ENCODE measurements around the gene APOL4. TPM values are rescaled to one million over a fixed set of nuclear protein-coding genes. Genes with fewer than 3 reads are reported as not detected.

APOL4 gene
- total and polyA plus RNA-seq, 2 donors (not counting 1 experiment from before 2014, with no cell fraction given), result 0.03 TPM; not detected in 1

DNA sequence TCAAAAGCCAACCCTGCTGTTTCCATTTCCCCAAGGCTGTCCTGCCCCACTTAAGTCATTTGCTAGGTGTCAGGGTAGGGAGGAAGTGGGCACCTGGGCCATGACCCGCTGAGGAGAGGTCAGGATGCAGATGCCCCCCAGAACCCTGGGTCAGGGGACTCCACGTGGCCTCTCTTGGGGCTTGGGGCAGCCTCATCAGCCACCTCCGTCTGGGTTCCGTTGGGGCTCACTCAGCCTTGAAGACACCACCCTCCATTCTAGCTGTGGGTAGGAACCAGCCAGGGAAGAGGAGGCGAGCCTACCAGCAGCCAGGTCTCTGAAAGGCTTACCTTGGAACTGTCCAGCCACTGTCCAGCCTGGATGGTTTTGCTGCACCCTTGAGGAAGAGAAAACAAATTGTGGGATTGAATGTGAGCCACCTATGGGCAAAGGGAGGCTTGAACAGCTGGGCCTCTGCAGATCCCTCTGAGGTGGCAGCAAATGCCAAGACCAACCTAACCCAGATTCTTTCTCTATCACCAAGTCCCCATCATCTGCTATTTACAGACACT is 2.5 kb downstream of the APOL4 start:
- DNase-seq (no peak), ATAC-seq (ENCODE audit: low read depth) (no peak)
- H3K9me3 Mint-ChIP-seq (ENCODE audit: insufficient read depth), result no peaks in the 10 kb centered on the region
- H3K27ac Mint-ChIP-seq, result no peak overlapping the region
- H3K27me3 ChIP-seq (replicated peaks in 1 of 4; ENCODE audit: control extremely low read depth in 1 of 4, control insufficient read depth in 3 of 4, insufficient read depth in 4 of 4, low read length in 3 of 4), result peaks cover 0 to 10% (median 0%) of the 10 kb centered on the region in 4 experiments
- intact Hi-C loops (cut with micrococcal nuclease), result no loop called here
- H3K79me2 ChIP-seq (ENCODE audit: control insufficient read depth, insufficient read depth, low read length), result no peaks in the 10 kb centered on the region
- no peak overlapping the region for H3K27ac ChIP-seq (ENCODE audit: low read length in 2 of 2)
- peaks cover 7 to 17% of the 10 kb centered on the region in 2 donors for H3K4me1 ChIP-seq (ENCODE audit: control insufficient read depth in 2 of 2, insufficient read depth in 2 of 2, low read length in 2 of 2)
- peaks cover 25% of the 10 kb centered on the region for H3K4me1 Mint-ChIP-seq
- no peaks in the 10 kb centered on the region for H3K36me3 ChIP-seq (replicated peaks in 1 of 2; ENCODE audit: control extremely low read depth in 1 of 2, control insufficient read depth in 1 of 2, extremely low read depth in 1 of 2, insufficient read depth in 2 of 2, low read length in 1 of 2)
- no peak overlapping the region for H3K9ac ChIP-seq (ENCODE audit: low read length)
- ChIA-PET POLR2A (no interaction called here), CTCF (interaction anchor here (1.1 kb wide), 1 partner anchor 287 kb away, joined by 3 read pairs; no protein-coding TSS in a partner anchor)
- TF ChIP-seq, protein P1, sequence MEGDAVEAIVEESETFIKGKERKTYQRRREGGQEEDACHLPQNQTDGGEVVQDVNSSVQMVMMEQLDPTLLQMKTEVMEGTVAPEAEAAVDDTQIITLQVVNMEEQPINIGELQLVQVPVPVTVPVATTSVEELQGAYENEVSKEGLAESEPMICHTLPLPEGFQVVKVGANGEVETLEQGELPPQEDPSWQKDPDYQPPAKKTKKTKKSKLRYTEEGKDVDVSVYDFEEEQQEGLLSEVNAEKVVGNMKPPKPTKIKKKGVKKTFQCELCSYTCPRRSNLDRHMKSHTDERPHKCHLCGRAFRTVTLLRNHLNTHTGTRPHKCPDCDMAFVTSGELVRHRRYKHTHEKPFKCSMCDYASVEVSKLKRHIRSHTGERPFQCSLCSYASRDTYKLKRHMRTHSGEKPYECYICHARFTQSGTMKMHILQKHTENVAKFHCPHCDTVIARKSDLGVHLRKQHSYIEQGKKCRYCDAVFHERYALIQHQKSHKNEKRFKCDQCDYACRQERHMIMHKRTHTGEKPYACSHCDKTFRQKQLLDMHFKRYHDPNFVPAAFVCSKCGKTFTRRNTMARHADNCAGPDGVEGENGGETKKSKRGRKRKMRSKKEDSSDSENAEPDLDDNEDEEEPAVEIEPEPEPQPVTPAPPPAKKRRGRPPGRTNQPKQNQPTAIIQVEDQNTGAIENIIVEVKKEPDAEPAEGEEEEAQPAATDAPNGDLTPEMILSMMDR (IDR thresholded peaks at IDR 0.05), result no peak
- no peak for TF ChIP-seq EZH2 (IDR thresholded peaks at IDR 0.05; ENCODE audit: borderline replicate concordance, insufficient read depth, low read depth, low read length, poor library complexity, severe bottlenecking)
- no peak overlapping the region for H2AFZ ChIP-seq (ENCODE audit: insufficient read depth, low read depth, low read length, poor library complexity, severe bottlenecking)
- no peak overlapping the region for H3K4me2 ChIP-seq (replicated peaks; ENCODE audit: low read depth, low read length, poor library complexity, severe bottlenecking)
- H3K27me3 Mint-ChIP-seq, result peaks cover 31% of the 10 kb centered on the region
- H3K4me3 ChIP-seq (ENCODE audit: control extremely low read depth in 1 of 5, extremely low read depth in 1 of 5, insufficient read depth in 1 of 5, low read depth in 2 of 5, low read length in 4 of 5), result no peak overlapping the region
- 32% methylated on average over 5 of the region's 5 CpGs for WGBS (ENCODE audit: insufficient coverage)
- no peak overlapping the region for H3K4me3 Mint-ChIP-seq
- no peaks in the 10 kb centered on the region for H4K20me1 ChIP-seq (ENCODE audit: control insufficient read depth, insufficient read depth, low read length, poor library complexity, severe bottlenecking)
- no peaks in the 10 kb centered on the region for H3K9me3 ChIP-seq (ENCODE audit: control extremely low read depth in 1 of 3, control insufficient read depth in 2 of 3, insufficient read depth in 1 of 3, low read length in 2 of 3)

DNA sequence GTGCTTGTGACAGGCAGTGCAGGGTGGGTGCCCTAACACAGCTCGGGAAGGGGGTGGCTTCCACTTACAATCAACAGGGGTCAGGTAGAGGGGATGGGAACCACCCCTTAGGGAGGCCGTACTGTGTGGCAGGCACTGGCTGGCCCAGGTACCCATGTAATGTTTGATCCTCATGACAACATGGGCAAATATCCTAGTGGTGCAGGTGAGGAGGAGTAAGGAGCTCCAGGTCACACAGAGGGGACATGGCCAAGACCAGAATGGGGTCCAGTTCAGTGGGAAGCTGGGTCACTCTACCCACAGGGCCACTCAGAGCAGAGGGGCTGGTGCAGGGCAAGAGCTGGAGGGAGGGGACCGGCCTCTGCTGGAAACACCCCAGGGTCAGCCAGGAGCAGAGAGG is 3.1 kb downstream of the APOL4 start:
- 80% methylated on average over 1 of the region's 3 CpGs for WGBS (ENCODE audit: insufficient coverage)
- Mint-ChIP-seq H3K27me3 (peaks cover 31% of the 10 kb centered on the region), H3K4me3 (no peak overlapping the region), H3K27ac (no peak overlapping the region), H3K4me1 (peaks cover 22% of the 10 kb centered on the region), H3K9me3 (ENCODE audit: insufficient read depth) (no peaks in the 10 kb centered on the region)
- Histone ChIP-seq H3K9ac (ENCODE audit: low read length) (no peak overlapping the region), H3K27me3 (replicated peaks in 1 of 4; ENCODE audit: control extremely low read depth in 1 of 4, control insufficient read depth in 3 of 4, insufficient read depth in 4 of 4, low read length in 3 of 4) (peaks cover 0 to 10% (median 0%) of the 10 kb centered on the region in 4 experiments), H3K9me3 (ENCODE audit: control extremely low read depth in 1 of 3, control insufficient read depth in 2 of 3, insufficient read depth in 1 of 3, low read length in 2 of 3) (no peaks in the 10 kb centered on the region), H3K36me3 (replicated peaks in 1 of 2; ENCODE audit: control extremely low read depth in 1 of 2, control insufficient read depth in 1 of 2, extremely low read depth in 1 of 2, insufficient read depth in 2 of 2, low read length in 1 of 2) (no peaks in the 10 kb centered on the region), H2AFZ (ENCODE audit: insufficient read depth, low read depth, low read length, poor library complexity, severe bottlenecking) (no peak overlapping the region), H3K4me2 (replicated peaks; ENCODE audit: low read depth, low read length, poor library complexity, severe bottlenecking) (no peak overlapping the region), H3K4me1 (ENCODE audit: control insufficient read depth in 2 of 2, insufficient read depth in 2 of 2, low read length in 2 of 2) (peaks cover 7 to 16% of the 10 kb centered on the region in 2 donors), H4K20me1 (ENCODE audit: control insufficient read depth, insufficient read depth, low read length, poor library complexity, severe bottlenecking) (no peaks in the 10 kb centered on the region), H3K4me3 (ENCODE audit: control extremely low read depth in 1 of 5, extremely low read depth in 1 of 5, insufficient read depth in 1 of 5, low read depth in 2 of 5, low read length in 4 of 5) (no peak overlapping the region), H3K79me2 (ENCODE audit: control insufficient read depth, insufficient read depth, low read length) (no peaks in the 10 kb centered on the region), H3K27ac (ENCODE audit: low read length in 2 of 2) (no peak overlapping the region)
- POLR2A ChIA-PET, result no interaction called here
- TF ChIP-seq EZH2 (IDR thresholded peaks at IDR 0.05; ENCODE audit: borderline replicate concordance, insufficient read depth, low read depth, low read length, poor library complexity, severe bottlenecking), result no peak
- TF ChIP-seq, protein P1 (IDR thresholded peaks at IDR 0.05), result no peak
- CTCF ChIA-PET, result interaction anchor here (1.1 kb wide), 1 partner anchor 288 kb away, joined by 3 read pairs; no protein-coding TSS in a partner anchor
- no peak for ATAC-seq (ENCODE audit: low read depth)
- intact Hi-C loops (cut with micrococcal nuclease), result no loop called here
- no peak for DNase-seq
